Hepatocyte (in vitro differentiated cells): ENCODE data around the gene STAP2. TPM values are rescaled to one million over a fixed set of nuclear protein-coding genes. Genes with fewer than 3 reads are reported as not detected.
A peak's percentile ranks its signal among the peaks of the same experiment; 100 is the strongest.

ENCODE experiments used
- DNase-seq: peaks from one replicate; pipeline ENCODE4 v3.0.0-alpha.2; 2016; ENCODE audit warnings: low spot score
- H2AFZ ChIP-seq: fragments of 200-600 bp; sonication (generic); 2 replicates; pipeline ENCODE4 v1.6.0; 2016; ENCODE audit warnings: antibody characterized with exemption, mild to moderate bottlenecking
- H3K27ac ChIP-seq: fragments of 200-600 bp; sonication (generic); 2 replicates; pipeline ENCODE4 v1.5.1; 2016; ENCODE audit warnings: mild to moderate bottlenecking
- H3K27me3 ChIP-seq: fragments of 200-600 bp; sonication (generic); 2 replicates; pipeline ENCODE4 v1.6.1; 2016
- H3K36me3 ChIP-seq: fragments of 200-600 bp; sonication (generic); replicated peaks from 2 replicates; pipeline ENCODE4 v1.5.1; 2016; ENCODE audit warnings: low read depth; ENCODE audit not compliant: insufficient read depth
- H3K4me1 ChIP-seq: fragments of 200-600 bp; sonication (generic); 2 replicates; pipeline ENCODE4 v1.5.1; 2016; ENCODE audit warnings: mild to moderate bottlenecking, moderate library complexity; ENCODE audit not compliant: insufficient read depth
- H3K4me2 ChIP-seq: fragments of 200-600 bp; sonication (generic); 2 replicates; pipeline ENCODE4 v1.6.0; 2016
- H3K4me3 ChIP-seq: fragments of 200-600 bp; sonication (generic); 2 replicates; pipeline ENCODE4 v1.5.1; 2016; ENCODE audit warnings: mild to moderate bottlenecking
- H3K79me2 ChIP-seq: fragments of 200-600 bp; sonication (generic); 2 replicates; pipeline ENCODE4 v1.6.0; 2017; ENCODE audit warnings: mild to moderate bottlenecking
- H3K9me2 ChIP-seq: fragments of 200-600 bp; sonication (generic); replicated peaks from 2 replicates; pipeline ENCODE4 v1.6.0; 2017; ENCODE audit warnings: mild to moderate bottlenecking; ENCODE audit not compliant: insufficient read depth
- H3K9me3 ChIP-seq: fragments of 200-600 bp; sonication (generic); 2 replicates; pipeline ENCODE4 v1.5.1; 2016; ENCODE audit warnings: low read depth, mild to moderate bottlenecking
- H4K20me1 ChIP-seq: fragments of 200-600 bp; sonication (generic); 2 replicates; pipeline ENCODE4 v1.6.0; 2016; ENCODE audit warnings: mild to moderate bottlenecking; ENCODE audit not compliant: insufficient read depth, poor library complexity, severe bottlenecking
- EZH2 ChIP-seq: fragments of 200-600 bp; sonication (generic); IDR thresholded peaks from 2 replicates; pipeline ENCODE4 v1.6.1; 2016; ENCODE audit warnings: antibody characterized with exemption, mild to moderate bottlenecking, borderline replicate concordance
- EZH2phosphoT487 ChIP-seq: fragments of 200-600 bp; sonication (generic); IDR thresholded peaks from one replicate; pipeline ENCODE4 v1.6.1; 2018; ENCODE audit warnings: antibody characterized with exemption, mild to moderate bottlenecking, low read depth, moderate library complexity; ENCODE audit not compliant: unreplicated experiment, severe bottlenecking
- WGBS: methylation state at CpG from one replicate; pipeline ENCODE4 v1.1.6; 2016; ENCODE audit warnings: low lambda C conversion rate; ENCODE audit errors: missing lambda C conversion rate; 5-methylcytosine and 5-hydroxymethylcytosine counted together
- polyA plus RNA-seq: library from polyadenylated mRNA; unstranded; fragments of >200 nt; fragmentation: Nextera tagmentation; extraction: Ambion mirVana; gene quantifications from 2 replicates; pipeline ENCODE4 v1.2.1, GENCODE V29; 2016
- total RNA-seq: library from RNA; depleted of rRNA; stranded (reverse); fragments of >200 nt; gene quantifications from 2 replicates; pipeline ENCODE4 v1.2.3, GENCODE V29; 2014
- TF ChIP-seq, protein P1 (sequence below): fragments of 200-600 bp; sonication (generic); IDR thresholded peaks from 2 replicates; pipeline ENCODE4 v1.5.1; 2016; ENCODE audit warnings: antibody characterized with exemption, mild to moderate bottlenecking; ENCODE audit not compliant: poor library complexity

The STAP2 gene
- total and polyA plus RNA-seq, 2 experiments from 2014 or later = 28.1 to 34.4 TPM

DNA sequence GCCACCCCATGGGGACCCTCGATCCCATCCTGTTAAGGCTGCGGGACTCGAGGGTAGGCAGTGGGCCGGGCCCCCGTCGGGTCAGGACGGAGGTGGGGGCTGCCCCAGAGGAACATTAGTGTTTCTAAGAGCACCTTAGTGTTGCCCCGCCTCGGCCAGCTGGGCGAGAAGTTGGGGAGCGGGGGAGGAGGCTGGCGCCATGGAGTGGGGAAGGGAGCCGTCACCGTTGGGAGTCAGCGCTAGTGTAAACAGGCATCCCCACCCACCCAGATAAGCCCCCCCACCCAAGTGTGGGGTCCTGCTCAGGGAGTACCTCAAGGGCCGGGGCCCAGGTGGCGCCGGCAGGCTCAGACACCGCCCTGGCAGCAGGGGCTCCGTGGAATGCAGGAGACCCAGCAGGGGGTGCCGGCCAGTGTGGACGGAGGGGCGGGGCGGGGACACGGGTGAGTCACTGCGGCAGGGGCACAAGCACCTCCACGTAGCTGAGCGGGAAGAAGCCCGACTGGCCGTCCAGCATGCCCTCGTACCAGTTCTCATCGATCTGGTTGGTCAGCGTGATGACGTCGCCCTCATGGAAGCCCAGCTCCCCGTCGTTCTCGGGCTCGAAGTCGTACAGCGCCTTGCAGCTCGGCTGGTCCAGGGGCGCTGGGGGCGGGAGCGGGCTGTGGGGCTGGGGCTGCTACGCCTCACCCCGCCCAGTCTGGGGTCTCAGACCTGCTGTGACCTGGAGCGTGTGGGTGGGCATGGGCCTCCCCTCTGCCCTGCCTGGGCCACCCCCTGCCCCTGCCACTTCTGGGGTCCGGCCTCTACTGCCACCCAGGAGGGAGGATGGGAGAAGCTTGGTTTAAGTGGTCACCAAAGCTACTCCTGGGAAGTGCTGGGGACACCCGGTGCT, 22.8 kb upstream of the STAP2 start:
- H3K4me1 ChIP-seq = peaks cover 20% of the 10 kb centered on the region
- H3K27me3 ChIP-seq = no peaks in the 10 kb centered on the region
- DNase-seq = peak; percentile 48
- H3K79me2 ChIP-seq = peaks cover 2% of the 10 kb centered on the region
- H3K4me2 ChIP-seq = no peak overlapping the region
- H3K27ac ChIP-seq = peak overlapping the region; percentile 75
- TF ChIP-seq, protein P1, sequence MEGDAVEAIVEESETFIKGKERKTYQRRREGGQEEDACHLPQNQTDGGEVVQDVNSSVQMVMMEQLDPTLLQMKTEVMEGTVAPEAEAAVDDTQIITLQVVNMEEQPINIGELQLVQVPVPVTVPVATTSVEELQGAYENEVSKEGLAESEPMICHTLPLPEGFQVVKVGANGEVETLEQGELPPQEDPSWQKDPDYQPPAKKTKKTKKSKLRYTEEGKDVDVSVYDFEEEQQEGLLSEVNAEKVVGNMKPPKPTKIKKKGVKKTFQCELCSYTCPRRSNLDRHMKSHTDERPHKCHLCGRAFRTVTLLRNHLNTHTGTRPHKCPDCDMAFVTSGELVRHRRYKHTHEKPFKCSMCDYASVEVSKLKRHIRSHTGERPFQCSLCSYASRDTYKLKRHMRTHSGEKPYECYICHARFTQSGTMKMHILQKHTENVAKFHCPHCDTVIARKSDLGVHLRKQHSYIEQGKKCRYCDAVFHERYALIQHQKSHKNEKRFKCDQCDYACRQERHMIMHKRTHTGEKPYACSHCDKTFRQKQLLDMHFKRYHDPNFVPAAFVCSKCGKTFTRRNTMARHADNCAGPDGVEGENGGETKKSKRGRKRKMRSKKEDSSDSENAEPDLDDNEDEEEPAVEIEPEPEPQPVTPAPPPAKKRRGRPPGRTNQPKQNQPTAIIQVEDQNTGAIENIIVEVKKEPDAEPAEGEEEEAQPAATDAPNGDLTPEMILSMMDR = no peak
- no peak for TF ChIP-seq EZH2
- no peak for TF ChIP-seq EZH2phosphoT487
- no peak overlapping the region for H2AFZ ChIP-seq
- H3K9me2 ChIP-seq = no peaks in the 10 kb centered on the region
- H3K36me3 ChIP-seq = no peaks in the 10 kb centered on the region
- no peak overlapping the region for H3K4me3 ChIP-seq
- 79% methylated on average over 29 of the region's 50 CpGs for WGBS
- H4K20me1 ChIP-seq = no peaks in the 10 kb centered on the region
- no peaks in the 10 kb centered on the region for H3K9me3 ChIP-seq

DNA sequence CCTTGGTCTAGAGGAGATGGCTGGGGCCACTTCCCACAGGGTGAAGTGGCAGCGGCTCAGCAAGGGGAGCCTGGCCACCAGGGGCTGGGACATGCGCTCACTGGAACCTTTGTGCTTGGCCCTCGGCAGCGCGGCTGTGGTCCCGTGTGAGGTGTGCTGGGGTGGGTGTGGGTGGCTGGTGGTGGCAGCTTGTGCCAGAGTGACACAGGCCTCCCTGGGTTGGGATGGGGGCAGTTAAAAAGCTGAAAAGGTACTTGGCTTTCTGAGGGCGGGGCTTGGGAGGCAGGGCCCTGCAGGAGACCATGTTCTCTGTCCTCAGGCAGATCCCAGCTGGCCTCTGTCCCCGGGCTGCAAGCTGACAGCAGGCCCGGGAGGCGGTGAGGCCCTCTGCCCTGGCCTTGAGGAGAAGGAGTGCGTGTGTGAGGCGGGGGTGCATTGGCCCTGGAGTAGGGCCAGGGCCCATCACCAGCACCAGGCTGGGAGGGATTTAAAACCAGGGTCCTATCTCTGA, 22.1 kb upstream of the STAP2 start:
- no peak overlapping the region for H2AFZ ChIP-seq
- WGBS = 71% methylated on average over 12 of the region's 12 CpGs

DNA sequence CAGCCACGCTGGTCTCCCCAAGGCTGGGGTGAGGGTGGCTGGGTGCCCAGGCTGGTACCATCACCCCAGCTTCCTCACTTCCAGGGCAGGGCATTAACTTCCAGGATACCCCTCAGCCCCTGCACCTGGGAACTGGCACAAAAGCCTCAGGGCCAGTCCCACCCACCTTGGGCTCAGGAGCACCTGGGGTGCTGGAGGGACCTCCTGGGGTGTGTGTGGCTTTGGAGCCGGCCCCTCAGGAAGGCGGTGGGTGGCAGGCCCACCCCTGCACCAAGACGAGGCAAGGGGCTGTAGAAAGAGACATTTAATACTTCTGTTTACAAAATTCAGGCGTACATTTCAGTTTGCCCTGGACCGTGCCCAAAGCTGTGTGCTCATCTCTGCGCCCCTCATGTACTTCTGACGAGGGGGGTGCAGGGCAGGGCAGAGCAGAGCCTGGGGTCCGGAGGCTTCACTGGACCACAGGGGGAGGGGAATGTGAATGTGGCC, 21.5 kb upstream of the STAP2 start:
- Histone ChIP-seq H3K79me2 (no peaks in the 10 kb centered on the region), H3K4me2 (no peak overlapping the region), H3K9me2 (no peaks in the 10 kb centered on the region), H3K27me3 (no peaks in the 10 kb centered on the region), H3K4me1 (peaks cover 20% of the 10 kb centered on the region), H4K20me1 (no peaks in the 10 kb centered on the region), H3K27ac (peak overlapping the region; percentile 75), H3K4me3 (no peak overlapping the region), H3K36me3 (no peaks in the 10 kb centered on the region), H2AFZ (no peak overlapping the region), H3K9me3 (no peaks in the 10 kb centered on the region)
- no peak for DNase-seq
- TF ChIP-seq EZH2 (no peak), EZH2phosphoT487 (no peak)
- TF ChIP-seq, protein P1 = no peak
- 54% methylated on average over 9 of the region's 9 CpGs for WGBS

More for the DNA sequence above, 22.1 kb upstream of the STAP2 start:
- peak overlapping the region; percentile 75 for H3K27ac ChIP-seq
- no peaks in the 10 kb centered on the region for H3K79me2 ChIP-seq
- peaks cover 20% of the 10 kb centered on the region for H3K4me1 ChIP-seq
- H3K4me3 ChIP-seq = no peak overlapping the region
- no peaks in the 10 kb centered on the region for H3K9me2 ChIP-seq
- H3K4me2 ChIP-seq = no peak overlapping the region
- H3K27me3 ChIP-seq = no peaks in the 10 kb centered on the region
- no peaks in the 10 kb centered on the region for H4K20me1 ChIP-seq
- TF ChIP-seq EZH2 (no peak), EZH2phosphoT487 (no peak)
- TF ChIP-seq, protein P1 = peak; percentile 7
- no peaks in the 10 kb centered on the region for H3K9me3 ChIP-seq
- peak; percentile 52 for DNase-seq
- no peaks in the 10 kb centered on the region for H3K36me3 ChIP-seq
